Glutamatergic neuron (in vitro differentiated cells): Measurements from ENCODE around the gene RPL6. TPM values are rescaled to one million over a fixed set of nuclear protein-coding genes. Genes with fewer than 3 reads are reported as not detected.

Experiments
- DNase-seq: peaks from one replicate; pipeline ENCODE4 v3.0.0; 2022
- H3K27ac Mint-ChIP-seq: one replicate; pipeline ENCODE4 v1.8.0; 2020; ENCODE audit warnings: mild to moderate bottlenecking, mixed read lengths, inconsistent platforms; ENCODE audit not compliant: unreplicated experiment
- H3K27me3 Mint-ChIP-seq: one replicate; pipeline ENCODE4 v1.8.0; 2020; ENCODE audit warnings: mild to moderate bottlenecking, moderate library complexity, mixed read lengths, inconsistent platforms; ENCODE audit not compliant: unreplicated experiment
- H3K36me3 Mint-ChIP-seq: one replicate; pipeline ENCODE4 v1.8.0; 2020; ENCODE audit warnings: mild to moderate bottlenecking, mixed read lengths, inconsistent platforms; ENCODE audit not compliant: unreplicated experiment
- H3K4me1 Mint-ChIP-seq: one replicate; pipeline ENCODE4 v1.8.0; 2020; ENCODE audit warnings: mild to moderate bottlenecking, low read depth, mixed read lengths, inconsistent platforms; ENCODE audit not compliant: unreplicated experiment
- H3K4me3 Mint-ChIP-seq: one replicate; pipeline ENCODE4 v1.8.0; 2020; ENCODE audit warnings: mild to moderate bottlenecking, mixed read lengths, inconsistent platforms; ENCODE audit not compliant: unreplicated experiment
- H3K9me3 Mint-ChIP-seq: one replicate; pipeline ENCODE4 v1.8.0; 2020; ENCODE audit warnings: mild to moderate bottlenecking, moderate library complexity, mixed read lengths, inconsistent platforms; ENCODE audit not compliant: unreplicated experiment
- CTCF ChIP-seq: fragments of 200-600 bp; sonication (generic); IDR thresholded peaks from one replicate; pipeline ENCODE4 v1.5.0; 2021; ENCODE audit not compliant: partially characterized antibody, unreplicated experiment
- total RNA-seq: library from RNA; stranded (reverse); fragmentation: NEBNext Ultra II Directional; extraction: Animal tissue kit (Norgen Biotek cat#: 25700); gene quantifications from one replicate; pipeline ENCODE4 v1.2.1, GENCODE V29; 2021; ENCODE audit not compliant: unreplicated experiment

Gene RPL6
- total RNA-seq, 1 donor from 2014 or later, result 967 TPM

GRCh38 chr12:112374166-112374740 is 35.2 kb downstream of the RPL6 start:
- Mint-ChIP-seq H3K36me3 (peaks cover 5% of the 10 kb centered on the region), H3K27ac (no peak overlapping the region), H3K9me3 (no peaks in the 10 kb centered on the region), H3K4me3 (no peak overlapping the region), H3K4me1 (peaks cover 6% of the 10 kb centered on the region), H3K27me3 (peaks cover 1% of the 10 kb centered on the region)
- no peak for DNase-seq
- no peak for TF ChIP-seq CTCF

- DNase-seq, result no peak
- Mint-ChIP-seq H3K4me3 (no peak overlapping the region), H3K27ac (no peak overlapping the region), H3K36me3 (peaks cover 5% of the 10 kb centered on the region), H3K9me3 (no peaks in the 10 kb centered on the region), H3K4me1 (peaks cover 5% of the 10 kb centered on the region), H3K27me3 (no peaks in the 10 kb centered on the region)
- no peak for TF ChIP-seq CTCF
These were observed 38.4 kb downstream of the RPL6 start for GRCh38 chr12:112370868-112371510.

GRCh38 chr12:112370199-112370598 is 39.2 kb downstream of the RPL6 start:
- Mint-ChIP-seq H3K4me1 (peaks cover 7% of the 10 kb centered on the region), H3K27me3 (no peaks in the 10 kb centered on the region), H3K36me3 (peaks cover 4% of the 10 kb centered on the region), H3K27ac (no peak overlapping the region), H3K4me3 (no peak overlapping the region), H3K9me3 (no peaks in the 10 kb centered on the region)
- DNase-seq, result no peak
- TF ChIP-seq CTCF, result no peak

GRCh38 chr12:112368856-112369255 is 40.5 kb downstream of the RPL6 start:
- no peak for DNase-seq
- H3K36me3 Mint-ChIP-seq, result no peaks in the 10 kb centered on the region

More at GRCh38 chr12:112368856-112369255, 40.5 kb downstream of the RPL6 start:
- Mint-ChIP-seq H3K27ac (no peak overlapping the region), H3K9me3 (no peaks in the 10 kb centered on the region), H3K4me3 (no peak overlapping the region), H3K27me3 (no peaks in the 10 kb centered on the region), H3K4me1 (peaks cover 9% of the 10 kb centered on the region)
- TF ChIP-seq CTCF, result no peak
